ENCODE data around the gene HOOK2.
A peak's percentile ranks its signal among the peaks of the same experiment; 100 is the strongest.
"Not testable (repeated sequence)": the region's sequence is repeated elsewhere in the genome, so short reads cannot be mapped to it uniquely, and the experiment has no call there.

The HOOK2 gene

GRCh38 chr19:12733369-12734214, 41.8 kb downstream of the HOOK2 start:
- peaks cover 32% of the 10 kb centered on the region for H3K4me1 ChIP-seq (ENCODE audit: control insufficient read depth, insufficient read depth, low read length, poor library complexity, severe bottlenecking)
- no peaks in the 10 kb centered on the region for H3K27me3 ChIP-seq (replicated peaks; ENCODE audit: control insufficient read depth, insufficient read depth, low read length, poor library complexity, severe bottlenecking)
- H3K27ac ChIP-seq (ENCODE audit: insufficient read depth, low read length, poor library complexity, severe bottlenecking) = peak overlapping the region; percentile 96
- no peak for DNase-seq
- peak overlapping the region; percentile 94 for H3K4me3 ChIP-seq (ENCODE audit: insufficient read depth, low read depth, low read length, poor library complexity, severe bottlenecking)
- peaks cover 27% of the 10 kb centered on the region for H3K36me3 ChIP-seq (ENCODE audit: control insufficient read depth, insufficient read depth, low read length)
- no peaks in the 10 kb centered on the region for H3K9me3 ChIP-seq (ENCODE audit: control insufficient read depth, low read length)

DNA sequence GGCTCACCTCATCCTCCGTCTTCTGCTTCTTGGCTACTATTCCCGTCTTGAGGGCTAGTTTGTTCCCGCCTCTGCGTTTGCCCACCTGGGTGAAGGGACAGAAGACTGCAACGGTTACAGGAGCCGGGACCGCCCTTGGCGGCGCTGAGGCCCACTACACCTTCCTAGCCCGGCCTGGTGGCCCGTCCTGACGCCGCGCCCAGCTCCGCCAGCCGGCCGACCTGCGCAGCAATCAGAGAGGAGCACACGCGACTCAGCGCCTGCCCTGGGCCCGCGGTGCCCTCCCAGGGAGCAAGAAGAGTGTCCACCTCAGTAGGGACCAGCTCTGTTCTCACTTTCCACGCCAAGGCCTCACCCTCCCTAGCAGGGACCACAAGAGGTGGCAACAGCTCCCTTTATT, 44.0 kb downstream of the HOOK2 start:
- Histone ChIP-seq H3K4me1 (ENCODE audit: control insufficient read depth, insufficient read depth, low read length, poor library complexity, severe bottlenecking) (peaks cover 19% of the 10 kb centered on the region), H3K27me3 (replicated peaks; ENCODE audit: control insufficient read depth, insufficient read depth, low read length, poor library complexity, severe bottlenecking) (no peaks in the 10 kb centered on the region), H3K36me3 (ENCODE audit: control insufficient read depth, insufficient read depth, low read length) (peaks cover 34% of the 10 kb centered on the region), H3K4me3 (ENCODE audit: insufficient read depth, low read depth, low read length, poor library complexity, severe bottlenecking) (no peak overlapping the region), H3K27ac (ENCODE audit: insufficient read depth, low read length, poor library complexity, severe bottlenecking) (no peak overlapping the region), H3K9me3 (ENCODE audit: control insufficient read depth, low read length) (no peaks in the 10 kb centered on the region)
- DNase-seq = no peak

DNA sequence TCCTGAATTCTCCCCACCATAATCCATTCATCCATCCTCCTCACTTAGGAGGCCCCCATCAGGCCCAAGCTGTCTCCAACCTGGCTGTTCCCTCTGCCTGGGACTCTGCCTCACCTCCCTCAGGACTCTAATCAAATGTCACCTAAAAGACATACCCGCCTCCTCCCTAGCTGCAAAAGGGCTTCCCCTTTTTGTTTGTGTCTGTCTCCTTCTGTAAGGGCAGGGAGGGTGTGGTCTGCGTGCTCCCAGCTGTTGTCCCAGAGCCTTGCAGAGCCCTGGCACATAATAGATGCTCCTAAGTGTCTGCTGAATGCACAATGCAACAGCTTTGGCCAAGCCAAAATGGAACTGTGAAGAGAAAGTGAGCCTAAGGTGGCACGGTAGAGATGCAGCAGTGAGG, 45.3 kb downstream of the HOOK2 start:
- Histone ChIP-seq H3K4me1 (ENCODE audit: control insufficient read depth, insufficient read depth, low read length, poor library complexity, severe bottlenecking) (peaks cover 15% of the 10 kb centered on the region), H3K4me3 (ENCODE audit: insufficient read depth, low read depth, low read length, poor library complexity, severe bottlenecking) (no peak overlapping the region), H3K36me3 (ENCODE audit: control insufficient read depth, insufficient read depth, low read length) (peaks cover 34% of the 10 kb centered on the region), H3K9me3 (ENCODE audit: control insufficient read depth, low read length) (no peaks in the 10 kb centered on the region), H3K27ac (ENCODE audit: insufficient read depth, low read length, poor library complexity, severe bottlenecking) (no peak overlapping the region), H3K27me3 (replicated peaks; ENCODE audit: control insufficient read depth, insufficient read depth, low read length, poor library complexity, severe bottlenecking) (no peaks in the 10 kb centered on the region)
- no peak for DNase-seq

GRCh38 chr19:12727745-12728433, 47.5 kb downstream of the HOOK2 start:
- no peaks in the 10 kb centered on the region for H3K9me3 ChIP-seq (ENCODE audit: control insufficient read depth, low read length)
- no peak for DNase-seq
- no peaks in the 10 kb centered on the region for H3K27me3 ChIP-seq (replicated peaks; ENCODE audit: control insufficient read depth, insufficient read depth, low read length, poor library complexity, severe bottlenecking)
- peaks cover 8% of the 10 kb centered on the region for H3K4me1 ChIP-seq (ENCODE audit: control insufficient read depth, insufficient read depth, low read length, poor library complexity, severe bottlenecking)
- H3K4me3 ChIP-seq (ENCODE audit: insufficient read depth, low read depth, low read length, poor library complexity, severe bottlenecking) = no peak overlapping the region
- H3K27ac ChIP-seq (ENCODE audit: insufficient read depth, low read length, poor library complexity, severe bottlenecking) = no peak overlapping the region
- peaks cover 34% of the 10 kb centered on the region for H3K36me3 ChIP-seq (ENCODE audit: control insufficient read depth, insufficient read depth, low read length)

GRCh38 chr19:12726988-12727316, 48.4 kb downstream of the HOOK2 start:
- H3K4me3 ChIP-seq (ENCODE audit: insufficient read depth, low read depth, low read length, poor library complexity, severe bottlenecking) = no peak overlapping the region
- H3K36me3 ChIP-seq (ENCODE audit: control insufficient read depth, insufficient read depth, low read length) = peaks cover 34% of the 10 kb centered on the region
- no peak for DNase-seq
- H3K27me3 ChIP-seq (replicated peaks; ENCODE audit: control insufficient read depth, insufficient read depth, low read length, poor library complexity, severe bottlenecking) = no peaks in the 10 kb centered on the region
- H3K27ac ChIP-seq (ENCODE audit: insufficient read depth, low read length, poor library complexity, severe bottlenecking) = no peak overlapping the region
- H3K4me1 ChIP-seq (ENCODE audit: control insufficient read depth, insufficient read depth, low read length, poor library complexity, severe bottlenecking) = peaks cover 7% of the 10 kb centered on the region
- no peaks in the 10 kb centered on the region for H3K9me3 ChIP-seq (ENCODE audit: control insufficient read depth, low read length)

DNA sequence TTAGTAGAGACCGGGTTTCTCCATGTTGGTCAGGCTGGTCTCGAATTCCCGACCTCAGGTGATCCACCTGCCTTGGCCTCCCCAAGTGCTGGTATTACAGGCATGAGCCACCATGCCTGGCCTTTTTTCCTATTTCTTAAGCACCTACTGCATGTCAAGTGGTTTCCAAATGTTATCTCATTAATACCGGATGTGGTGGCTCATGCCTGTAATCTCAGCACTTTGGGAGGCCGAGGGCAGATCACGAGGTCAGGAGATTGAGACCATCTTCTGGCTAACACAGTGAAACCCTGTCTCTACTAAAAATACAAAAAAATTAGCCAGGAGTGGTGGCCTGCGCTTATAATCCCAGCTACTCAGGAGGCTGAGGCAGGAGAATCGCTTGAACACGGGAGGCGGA, 49.7 kb downstream of the HOOK2 start:
- peaks cover 15% of the 10 kb centered on the region for H3K4me1 ChIP-seq (ENCODE audit: control insufficient read depth, insufficient read depth, low read length, poor library complexity, severe bottlenecking)
- DNase-seq = not testable (repeated sequence)

GRCh38 chr19:12723641-12724426, 51.5 kb downstream of the HOOK2 start, which contains the start of gene TNPO2:
TNPO2 (minus strand) TSS chr19:12723932; CDS start chr19:12720977, 2,955 bp downstream.
- peak in 2 of 3 donors; percentile 26 to 38 for DNase-seq
- no peaks in the 10 kb centered on the region for H3K27me3 ChIP-seq (replicated peaks; ENCODE audit: control insufficient read depth, insufficient read depth, low read length, poor library complexity, severe bottlenecking)
- peak within 1 kb of the TSS; percentile 75 for H3K27ac ChIP-seq (ENCODE audit: insufficient read depth, low read length, poor library complexity, severe bottlenecking)
- no peaks in the 10 kb centered on the region for H3K9me3 ChIP-seq (ENCODE audit: control insufficient read depth, low read length)
- H3K36me3 ChIP-seq (ENCODE audit: control insufficient read depth, insufficient read depth, low read length) = peaks cover 10% of the 10 kb centered on the region
- H3K4me3 ChIP-seq (ENCODE audit: insufficient read depth, low read depth, low read length, poor library complexity, severe bottlenecking) = peak within 1 kb of the TSS; percentile 55
- peaks cover 19% of the 10 kb centered on the region for H3K4me1 ChIP-seq (ENCODE audit: control insufficient read depth, insufficient read depth, low read length, poor library complexity, severe bottlenecking)

More for the DNA sequence above, 49.7 kb downstream of the HOOK2 start:
- H3K27ac ChIP-seq (ENCODE audit: insufficient read depth, low read length, poor library complexity, severe bottlenecking); H3K4me3 ChIP-seq (ENCODE audit: insufficient read depth, low read depth, low read length, poor library complexity, severe bottlenecking); H3K27me3 ChIP-seq (replicated peaks; ENCODE audit: control insufficient read depth, insufficient read depth, low read length, poor library complexity, severe bottlenecking); H3K9me3 ChIP-seq (ENCODE audit: control insufficient read depth, low read length): not testable (repeated sequence)
- H3K36me3 ChIP-seq (ENCODE audit: control insufficient read depth, insufficient read depth, low read length) = peaks cover 22% of the 10 kb centered on the region

DNA sequence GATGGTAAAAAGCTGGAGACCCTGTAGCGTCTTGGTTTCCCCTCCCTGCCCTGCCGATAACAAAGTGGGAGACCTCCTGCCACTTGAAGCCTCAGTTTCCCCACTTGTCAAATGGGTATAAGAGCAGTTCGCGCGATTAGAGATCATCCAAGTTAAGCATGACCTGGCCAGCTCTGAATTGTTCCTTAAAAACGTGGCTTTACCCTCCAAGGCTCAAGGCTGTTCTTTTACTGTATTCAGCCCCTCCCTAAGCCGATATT, 52.0 kb downstream of the HOOK2 start:
- Histone ChIP-seq H3K36me3 (ENCODE audit: control insufficient read depth, insufficient read depth, low read length) (peaks cover 10% of the 10 kb centered on the region), H3K4me1 (ENCODE audit: control insufficient read depth, insufficient read depth, low read length, poor library complexity, severe bottlenecking) (peaks cover 19% of the 10 kb centered on the region), H3K9me3 (ENCODE audit: control insufficient read depth, low read length) (no peaks in the 10 kb centered on the region), H3K4me3 (ENCODE audit: insufficient read depth, low read depth, low read length, poor library complexity, severe bottlenecking) (peak overlapping the region; percentile 55), H3K27me3 (replicated peaks; ENCODE audit: control insufficient read depth, insufficient read depth, low read length, poor library complexity, severe bottlenecking) (no peaks in the 10 kb centered on the region), H3K27ac (ENCODE audit: insufficient read depth, low read length, poor library complexity, severe bottlenecking) (peak overlapping the region; percentile 62)
- no peak for DNase-seq

DNA sequence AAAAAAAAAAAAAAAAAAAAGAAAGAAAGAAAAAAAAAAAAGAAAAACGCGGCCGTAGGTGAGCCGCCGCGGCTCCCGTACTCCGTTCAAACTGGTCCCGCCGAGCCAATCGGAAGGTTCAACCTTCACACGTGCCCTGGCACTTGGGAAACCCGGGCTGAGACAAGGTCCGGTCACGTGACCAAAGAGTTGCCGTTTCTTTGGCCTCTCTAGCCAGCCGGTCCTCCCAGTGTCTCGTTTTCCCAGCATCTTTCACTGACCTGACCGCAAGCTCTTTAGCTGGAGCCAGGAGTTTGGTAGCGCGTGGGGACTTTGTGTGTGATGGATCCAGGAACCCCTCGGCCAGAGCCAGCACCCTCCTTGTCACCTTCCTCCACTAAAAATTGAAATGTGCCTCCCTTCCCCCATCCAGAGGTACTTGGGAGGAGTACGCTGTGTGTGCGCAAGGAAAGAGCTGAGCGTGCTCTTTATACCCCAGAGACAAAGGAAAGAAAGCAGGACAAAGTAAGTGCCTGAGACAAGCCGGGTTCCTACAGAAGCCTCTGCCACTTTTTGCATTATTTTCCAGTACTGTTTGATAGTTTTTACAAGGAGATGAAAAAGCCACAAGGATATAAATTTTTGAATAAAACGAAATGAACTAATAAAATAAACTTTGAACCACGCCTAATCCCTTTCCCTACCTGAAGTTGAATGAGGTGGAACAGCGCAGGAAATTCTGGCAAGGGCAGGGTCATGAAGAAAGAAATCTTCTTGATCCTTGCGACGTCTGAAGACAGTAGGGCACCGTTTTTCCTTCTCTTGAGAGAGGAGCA, 52.6 kb downstream of the HOOK2 start:
- Histone ChIP-seq H3K27me3 (replicated peaks; ENCODE audit: control insufficient read depth, insufficient read depth, low read length, poor library complexity, severe bottlenecking) (no peaks in the 10 kb centered on the region), H3K36me3 (ENCODE audit: control insufficient read depth, insufficient read depth, low read length) (peaks cover 6% of the 10 kb centered on the region), H3K27ac (ENCODE audit: insufficient read depth, low read length, poor library complexity, severe bottlenecking) (peak overlapping the region; percentile 75), H3K4me3 (ENCODE audit: insufficient read depth, low read depth, low read length, poor library complexity, severe bottlenecking) (peak overlapping the region; percentile 55), H3K4me1 (ENCODE audit: control insufficient read depth, insufficient read depth, low read length, poor library complexity, severe bottlenecking) (peaks cover 19% of the 10 kb centered on the region), H3K9me3 (ENCODE audit: control insufficient read depth, low read length) (no peaks in the 10 kb centered on the region)
- peak; percentile 91 to 95 (median 91) for DNase-seq

All from effector memory CD4-positive, alpha-beta T cell (primary cell).